AG04449 (cell line): ENCODE data around the gene CDYL.

Experiments
- CTCF ChIA-PET: fragments of 350-600 bp; formaldehyde crosslinking; extraction: SDS; loops from one replicate; lab custom pipeline; 2021; ENCODE audit warnings: antibody characterized with exemption; lab: Yijun Ruan, JAX
- POLR2A ChIA-PET: fragments of 400-600, 350-600 bp; formaldehyde crosslinking; extraction: SDS; loops from one replicate; lab custom pipeline; 2020; ENCODE audit warnings: antibody characterized with exemption, inconsistent platforms; lab: Yijun Ruan, JAX
- DNase-seq: peaks from one replicate; pipeline ENCODE4 v3.0.0-alpha.2; 2010; ENCODE audit warnings: low read depth, low spot score
- H3K4me3 ChIP-seq: 2 replicates; pipeline ENCODE4 v1.5.1; 2011; ENCODE audit warnings: low read depth, mild to moderate bottlenecking, control low read depth, low read length
- CTCF ChIP-seq: IDR thresholded peaks from one replicate; pipeline ENCODE4 v1.5.1; 2011; ENCODE audit warnings: mild to moderate bottlenecking, moderate library complexity, low read length, control low read depth, inconsistent platforms; ENCODE audit not compliant: insufficient read depth; ENCODE audit errors: missing control alignments

Gene CDYL

GRCh38 chr6:4894049-4894448 is 117.8 kb downstream of the CDYL start:
- no peak for DNase-seq
- ChIA-PET CTCF (interaction anchor here (0.6 kb wide), 1 partner anchor 49 kb away, joined by 3 read pairs; no protein-coding TSS in a partner anchor), POLR2A (no interaction called here)
- H3K4me3 ChIP-seq = no peak overlapping the region
- no peak for TF ChIP-seq CTCF

- DNase-seq = no peak
- no peak overlapping the region for H3K4me3 ChIP-seq
- ChIA-PET CTCF (interaction anchor here (1.0 kb wide), 1 partner anchor 135 kb away, joined by 3 read pairs; no protein-coding TSS in a partner anchor), POLR2A (no interaction called here)
- no peak for TF ChIP-seq CTCF
Observed at GRCh38 chr6:4895971-4896370, 119.8 kb downstream of the CDYL start.

- POLR2A ChIA-PET = no interaction called here
- CTCF ChIA-PET = interaction anchor here (1.0 kb wide), 1 partner anchor 135 kb away, joined by 3 read pairs; no protein-coding TSS in a partner anchor
- no peak for DNase-seq
- no peak overlapping the region for H3K4me3 ChIP-seq
- no peak for TF ChIP-seq CTCF
Observed at GRCh38 chr6:4896401-4896800, 120.2 kb downstream of the CDYL start.

GRCh38 chr6:4899249-4900034 is 123.2 kb downstream of the CDYL start:
- TF ChIP-seq CTCF = no peak
- no peak for DNase-seq
- ChIA-PET POLR2A (no interaction called here), CTCF (interaction anchor here (1.1 kb wide), 1 partner anchor 14 kb away, joined by 3 read pairs; no protein-coding TSS in a partner anchor)
- no peak overlapping the region for H3K4me3 ChIP-seq

- CTCF ChIA-PET = no interaction called here
- no peak for DNase-seq
- TF ChIP-seq CTCF = no peak
Observed at GRCh38 chr6:4901386-4902061, 125.3 kb downstream of the CDYL start.

GRCh38 chr6:4902363-4902762 is 126.2 kb downstream of the CDYL start:
- POLR2A ChIA-PET = no interaction called here
- CTCF ChIA-PET = no interaction called here
- no peak for DNase-seq
- TF ChIP-seq CTCF = no peak
- no peak overlapping the region for H3K4me3 ChIP-seq

More at GRCh38 chr6:4901386-4902061, 125.3 kb downstream of the CDYL start:
- POLR2A ChIA-PET = no interaction called here
- H3K4me3 ChIP-seq = no peak overlapping the region
